Measurements from ENCODE around the gene TMEM132E.

Gene TMEM132E

GRCh38 chr17:34542700-34543336 is 36.6 kb upstream of the TMEM132E start:
- TF ChIP-seq CTCF (IDR thresholded peaks at IDR 0.05; ENCODE audit: insufficient read depth, low read depth, low read length, missing control alignments), result peak; percentile 72
- DNase-seq (ENCODE audit: low read depth), result peak; percentile 53
- no peak overlapping the region for H3K4me3 ChIP-seq (ENCODE audit: low read depth, low read length)

GRCh38 chr17:34547453-34548063 is 31.8 kb upstream of the TMEM132E start:
- DNase-seq (ENCODE audit: low read depth), result no peak
- TF ChIP-seq CTCF (IDR thresholded peaks at IDR 0.05; ENCODE audit: insufficient read depth, low read depth, low read length, missing control alignments), result no peak
- H3K4me3 ChIP-seq (ENCODE audit: low read depth, low read length), result no peak overlapping the region

GRCh38 chr17:34549966-34550365 is 29.4 kb upstream of the TMEM132E start:
- no peak for DNase-seq (ENCODE audit: low read depth)
- H3K4me3 ChIP-seq (ENCODE audit: low read depth, low read length), result no peak overlapping the region
- TF ChIP-seq CTCF (IDR thresholded peaks at IDR 0.05; ENCODE audit: insufficient read depth, low read depth, low read length, missing control alignments), result no peak

GRCh38 chr17:34553907-34554306 is 25.5 kb upstream of the TMEM132E start:
- no peak overlapping the region for H3K4me3 ChIP-seq (ENCODE audit: low read depth, low read length)
- no peak for DNase-seq (ENCODE audit: low read depth)
- no peak for TF ChIP-seq CTCF (IDR thresholded peaks at IDR 0.05; ENCODE audit: insufficient read depth, low read depth, low read length, missing control alignments)

- TF ChIP-seq CTCF (IDR thresholded peaks at IDR 0.05; ENCODE audit: insufficient read depth, low read depth, low read length, missing control alignments), result no peak
- peak; percentile 4 for DNase-seq (ENCODE audit: low read depth)
- H3K4me3 ChIP-seq (ENCODE audit: low read depth, low read length), result no peak overlapping the region
Measured at GRCh38 chr17:34556384-34556783, 23.0 kb upstream of the TMEM132E start.

- TF ChIP-seq CTCF (IDR thresholded peaks at IDR 0.05; ENCODE audit: insufficient read depth, low read depth, low read length, missing control alignments), result no peak
- DNase-seq (ENCODE audit: low read depth), result no peak
- H3K4me3 ChIP-seq (ENCODE audit: low read depth, low read length), result no peak overlapping the region
Measured at GRCh38 chr17:34556931-34557330, 22.5 kb upstream of the TMEM132E start.

GRCh38 chr17:34561328-34561727 is 18.1 kb upstream of the TMEM132E start:
- DNase-seq (ENCODE audit: low read depth), result no peak
- no peak for TF ChIP-seq CTCF (IDR thresholded peaks at IDR 0.05; ENCODE audit: insufficient read depth, low read depth, low read length, missing control alignments)
- no peak overlapping the region for H3K4me3 ChIP-seq (ENCODE audit: low read depth, low read length)
